Endothelial cell of umbilical vein (primary cell): Measurements from ENCODE around the gene MTA2.

ENCODE experiments used
- CTCF ChIP-seq, 2 donors: IDR thresholded peaks; 1 replicate in 1 of 2; 2 replicates in 1 of 2; pipeline ENCODE4 v1.5.1; 2011; ENCODE audit warnings: low read length in 2 of 2, mild to moderate bottlenecking in 2 of 2, moderate library complexity in 2 of 2, control low read depth in 1 of 2, inconsistent platforms in 1 of 2, low read depth in 1 of 2; ENCODE audit not compliant: insufficient read depth in 1 of 2; ENCODE audit errors: extremely low read depth in 1 of 2
- FOS ChIP-seq: IDR thresholded peaks from 2 replicates; pipeline ENCODE4 v1.6.1; 2011; ENCODE audit warnings: mild to moderate bottlenecking, low read length, moderate library complexity, borderline replicate concordance; ENCODE audit not compliant: insufficient read depth
- JUN ChIP-seq: IDR thresholded peaks from 2 replicates; pipeline ENCODE4 v1.6.1; 2011; ENCODE audit warnings: borderline replicate concordance, low read depth; ENCODE audit not compliant: insufficient read length, insufficient read depth
- MAX ChIP-seq: IDR thresholded peaks from 2 replicates; pipeline ENCODE4 v1.6.1; 2011; ENCODE audit not compliant: insufficient read depth, insufficient read length
- POLR2A ChIP-seq: IDR thresholded peaks from 2 replicates; pipeline ENCODE4 v1.6.1; 2012; ENCODE audit warnings: low read depth, mild to moderate bottlenecking, control low read depth, low read length
- POLR2AphosphoS5 ChIP-seq: IDR thresholded peaks from 2 replicates; pipeline ENCODE4 v1.6.1; 2012; ENCODE audit warnings: low read depth, mild to moderate bottlenecking, control low read depth, low read length, moderate library complexity; ENCODE audit not compliant: insufficient read depth

DNA sequence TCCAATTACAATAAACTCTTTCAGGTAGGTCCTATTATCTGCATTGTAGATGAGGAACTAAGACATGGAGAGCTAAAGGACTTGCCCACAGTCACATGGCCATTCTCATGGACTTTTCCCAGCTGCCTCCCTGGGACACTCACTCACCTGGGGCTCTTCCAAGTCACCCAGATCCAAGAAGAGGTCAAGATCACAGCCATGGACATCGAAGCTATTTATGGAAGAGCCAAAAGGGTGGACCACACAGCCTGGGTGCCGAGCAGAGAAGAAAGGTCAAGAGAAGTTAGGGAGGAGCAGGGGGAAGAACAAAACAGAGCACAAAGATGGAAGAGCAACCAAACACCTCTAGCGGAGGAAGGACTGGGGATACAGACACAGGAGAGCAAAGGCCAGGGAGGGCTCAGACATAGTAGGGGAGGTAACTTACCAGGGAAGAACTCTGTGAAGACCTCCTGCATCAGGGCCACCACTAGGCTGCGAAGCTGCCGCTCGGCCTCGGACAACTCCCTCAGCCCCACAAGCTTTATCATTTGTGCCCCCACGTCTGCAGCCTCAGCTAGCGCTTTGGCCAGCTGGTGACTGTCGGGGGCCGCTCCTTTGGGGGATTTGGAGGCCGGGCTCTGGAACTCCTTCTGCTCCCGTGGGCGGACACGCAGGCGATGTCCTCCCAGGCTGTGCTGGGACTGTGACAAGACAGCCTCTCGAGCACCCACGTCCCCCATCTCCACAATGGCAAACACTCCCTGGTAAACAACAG is 20.5 kb downstream of the MTA2 start:
- no peak for TF ChIP-seq MAX
- no peak for TF ChIP-seq JUN
- TF ChIP-seq CTCF (IDR thresholded peaks at IDR 0.05; ENCODE audit: extremely low read depth in 1 of 2, insufficient read depth in 1 of 2, low read depth in 1 of 2, low read length in 2 of 2) = no peak
- no peak for TF ChIP-seq POLR2A
- no peak for TF ChIP-seq POLR2AphosphoS5
- TF ChIP-seq FOS = no peak
